Measurements from ENCODE around the gene CDH11. TPM values are rescaled to one million over a fixed set of nuclear protein-coding genes. Genes with fewer than 3 reads are reported as not detected.
A peak's percentile ranks its signal among the peaks of the same experiment; 100 is the strongest.

The CDH11 gene
- total and polyA plus RNA-seq, 4 donors: 0.72 to 5.3 (median 1.9) TPM

DNA sequence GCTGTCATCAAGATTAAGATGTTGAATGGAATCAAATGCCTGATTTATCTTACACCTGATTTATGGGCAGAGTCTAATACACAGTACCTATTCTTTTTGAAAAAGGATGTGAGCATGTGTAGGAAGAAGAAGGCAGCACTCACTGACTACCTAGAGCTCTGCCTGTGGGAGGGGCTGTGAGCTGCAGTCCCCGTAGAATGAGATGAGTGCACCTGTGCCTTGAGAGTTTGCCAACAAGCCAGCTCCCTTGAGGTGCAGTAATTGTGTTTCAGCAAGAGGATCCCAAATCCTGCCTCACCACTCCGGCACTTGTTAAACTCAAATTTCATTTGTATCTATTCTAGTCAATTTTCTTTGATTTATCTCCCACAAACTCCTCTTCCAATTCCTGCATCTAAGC lies 46.0 kb downstream of the CDH11 start (continued):
- TF ChIP-seq, protein P1, sequence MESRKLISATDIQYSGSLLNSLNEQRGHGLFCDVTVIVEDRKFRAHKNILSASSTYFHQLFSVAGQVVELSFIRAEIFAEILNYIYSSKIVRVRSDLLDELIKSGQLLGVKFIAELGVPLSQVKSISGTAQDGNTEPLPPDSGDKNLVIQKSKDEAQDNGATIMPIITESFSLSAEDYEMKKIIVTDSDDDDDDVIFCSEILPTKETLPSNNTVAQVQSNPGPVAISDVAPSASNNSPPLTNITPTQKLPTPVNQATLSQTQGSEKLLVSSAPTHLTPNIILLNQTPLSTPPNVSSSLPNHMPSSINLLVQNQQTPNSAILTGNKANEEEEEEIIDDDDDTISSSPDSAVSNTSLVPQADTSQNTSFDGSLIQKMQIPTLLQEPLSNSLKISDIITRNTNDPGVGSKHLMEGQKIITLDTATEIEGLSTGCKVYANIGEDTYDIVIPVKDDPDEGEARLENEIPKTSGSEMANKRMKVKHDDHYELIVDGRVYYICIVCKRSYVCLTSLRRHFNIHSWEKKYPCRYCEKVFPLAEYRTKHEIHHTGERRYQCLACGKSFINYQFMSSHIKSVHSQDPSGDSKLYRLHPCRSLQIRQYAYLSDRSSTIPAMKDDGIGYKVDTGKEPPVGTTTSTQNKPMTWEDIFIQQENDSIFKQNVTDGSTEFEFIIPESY (IDR thresholded peaks at IDR 0.05): no peak
- TF ChIP-seq HNF4G (IDR thresholded peaks at IDR 0.05) (no peak), GABPA (IDR thresholded peaks at IDR 0.05 in 1 of 2, conservative IDR thresholded peaks at IDR 0.05 in 1 of 2) (no peak), JUND (IDR thresholded peaks at IDR 0.05) (no peak), HNF4A (conservative IDR thresholded peaks at IDR 0.05) (no peak)

DNA sequence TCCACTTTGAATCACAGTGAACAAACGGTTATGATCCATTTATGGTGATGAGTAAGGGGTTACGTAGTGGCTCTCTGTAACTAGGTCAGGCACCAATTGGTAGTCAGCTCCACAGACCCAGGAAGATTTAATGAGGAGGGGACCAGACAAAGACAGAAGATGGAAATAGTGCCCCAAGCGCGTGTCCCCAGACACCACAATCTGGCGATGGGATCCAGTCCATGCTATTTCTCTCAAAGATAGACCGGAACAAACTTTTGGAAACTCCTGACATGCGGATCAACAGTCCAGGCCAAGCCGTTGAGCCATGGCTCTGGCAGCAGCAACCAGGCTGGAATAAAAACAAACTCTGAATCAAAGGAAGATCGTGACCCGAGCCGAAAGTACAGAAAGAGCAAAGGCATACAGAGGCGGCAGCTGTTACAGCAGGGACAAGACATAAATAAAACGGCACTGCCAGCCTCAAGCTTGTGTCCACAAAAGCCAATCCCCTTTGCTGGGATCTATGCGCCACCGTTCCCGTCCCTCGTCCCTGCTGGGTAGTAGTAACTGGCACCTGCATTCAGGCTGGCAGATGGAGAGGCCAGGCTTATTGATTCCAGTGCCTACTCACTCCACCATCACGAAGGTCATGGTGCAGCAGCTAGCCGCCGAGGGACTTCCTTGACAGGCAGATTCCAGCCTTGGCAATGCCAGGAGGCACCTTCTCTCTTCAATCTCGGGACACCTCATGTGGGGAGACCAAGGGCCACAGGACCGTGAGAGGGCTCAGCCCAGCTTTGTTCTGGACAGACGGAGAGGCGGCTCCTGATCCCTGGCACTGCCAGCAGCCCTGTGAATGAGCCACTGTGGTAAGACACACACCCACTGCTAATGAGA lies 50.2 kb downstream of the CDH11 start:
- Histone ChIP-seq H3K27ac (ENCODE audit: low read depth in 1 of 2, low read length in 2 of 2) (peak overlapping the region in 1 of 2 donors; percentile 16), H3K4me3 (ENCODE audit: low read depth in 1 of 3, low read length in 3 of 3) (no peak overlapping the region), H3K27me3 (ENCODE audit: control insufficient read depth in 4 of 4, insufficient read depth in 4 of 4, low read length in 3 of 4) (peaks cover 0 to 6% (median 2%) of the 10 kb centered on the region in 4 donors), H3K36me3 (ENCODE audit: control insufficient read depth in 4 of 4, insufficient read depth in 3 of 4, low read depth in 1 of 4, low read length in 3 of 4) (no peaks in the 10 kb centered on the region), H3K9ac (ENCODE audit: low read depth in 1 of 2, low read length in 2 of 2) (no peak overlapping the region), H3K9me3 (ENCODE audit: control insufficient read depth in 4 of 4, low read length in 3 of 4) (no peaks in the 10 kb centered on the region), H3K4me1 (ENCODE audit: control insufficient read depth in 4 of 4, insufficient read depth in 4 of 4, low read length in 3 of 4) (no peaks in the 10 kb centered on the region)
- WGBS: 82% methylated on average over 24 of the region's 24 CpGs
- DNase-seq (ENCODE audit: low spot score): no peak
- TF ChIP-seq RXRA (IDR thresholded peaks at IDR 0.05) (no peak), NR2F2 (IDR thresholded peaks at IDR 0.05) (peak; percentile 67)

DNA sequence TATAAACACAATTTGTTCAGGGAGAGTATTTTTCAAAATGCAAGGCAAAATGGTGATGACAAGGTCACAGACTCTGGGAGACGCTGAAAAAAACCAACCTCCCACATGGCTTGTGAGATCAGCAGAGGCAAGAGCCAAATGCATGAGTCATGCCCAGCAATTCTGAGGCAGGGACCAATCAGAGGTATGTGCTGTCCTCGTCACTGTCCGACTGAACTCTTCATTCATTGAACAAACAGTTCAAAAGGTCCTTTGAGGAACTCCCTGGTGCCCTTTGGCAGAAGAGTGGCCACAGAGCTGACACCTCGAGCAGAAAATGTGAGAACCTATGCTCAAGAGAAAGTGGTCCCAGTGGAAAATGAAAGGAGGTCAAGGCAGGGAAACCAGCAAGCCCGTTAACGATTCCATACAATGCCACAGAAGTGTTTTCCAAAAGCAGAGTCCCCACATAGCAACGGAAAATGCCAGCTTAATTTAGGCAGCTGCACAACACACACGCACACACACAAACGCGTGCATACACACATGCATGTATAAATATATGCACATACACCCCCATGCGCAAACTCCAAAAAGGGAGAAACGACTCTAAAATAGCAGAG lies 50.9 kb downstream of the CDH11 start:
- no peaks in the 10 kb centered on the region for H3K9me3 ChIP-seq (ENCODE audit: control insufficient read depth in 4 of 4, low read length in 3 of 4)
- no peak overlapping the region for H3K9ac ChIP-seq (ENCODE audit: low read depth in 1 of 2, low read length in 2 of 2)
- no peaks in the 10 kb centered on the region for H3K4me1 ChIP-seq (ENCODE audit: control insufficient read depth in 4 of 4, insufficient read depth in 4 of 4, low read length in 3 of 4)
- TF ChIP-seq YY1 (IDR thresholded peaks at IDR 0.05): no peak
- TF ChIP-seq, protein P2, sequence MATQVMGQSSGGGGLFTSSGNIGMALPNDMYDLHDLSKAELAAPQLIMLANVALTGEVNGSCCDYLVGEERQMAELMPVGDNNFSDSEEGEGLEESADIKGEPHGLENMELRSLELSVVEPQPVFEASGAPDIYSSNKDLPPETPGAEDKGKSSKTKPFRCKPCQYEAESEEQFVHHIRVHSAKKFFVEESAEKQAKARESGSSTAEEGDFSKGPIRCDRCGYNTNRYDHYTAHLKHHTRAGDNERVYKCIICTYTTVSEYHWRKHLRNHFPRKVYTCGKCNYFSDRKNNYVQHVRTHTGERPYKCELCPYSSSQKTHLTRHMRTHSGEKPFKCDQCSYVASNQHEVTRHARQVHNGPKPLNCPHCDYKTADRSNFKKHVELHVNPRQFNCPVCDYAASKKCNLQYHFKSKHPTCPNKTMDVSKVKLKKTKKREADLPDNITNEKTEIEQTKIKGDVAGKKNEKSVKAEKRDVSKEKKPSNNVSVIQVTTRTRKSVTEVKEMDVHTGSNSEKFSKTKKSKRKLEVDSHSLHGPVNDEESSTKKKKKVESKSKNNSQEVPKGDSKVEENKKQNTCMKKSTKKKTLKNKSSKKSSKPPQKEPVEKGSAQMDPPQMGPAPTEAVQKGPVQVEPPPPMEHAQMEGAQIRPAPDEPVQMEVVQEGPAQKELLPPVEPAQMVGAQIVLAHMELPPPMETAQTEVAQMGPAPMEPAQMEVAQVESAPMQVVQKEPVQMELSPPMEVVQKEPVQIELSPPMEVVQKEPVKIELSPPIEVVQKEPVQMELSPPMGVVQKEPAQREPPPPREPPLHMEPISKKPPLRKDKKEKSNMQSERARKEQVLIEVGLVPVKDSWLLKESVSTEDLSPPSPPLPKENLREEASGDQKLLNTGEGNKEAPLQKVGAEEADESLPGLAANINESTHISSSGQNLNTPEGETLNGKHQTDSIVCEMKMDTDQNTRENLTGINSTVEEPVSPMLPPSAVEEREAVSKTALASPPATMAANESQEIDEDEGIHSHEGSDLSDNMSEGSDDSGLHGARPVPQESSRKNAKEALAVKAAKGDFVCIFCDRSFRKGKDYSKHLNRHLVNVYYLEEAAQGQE (IDR thresholded peaks at IDR 0.05): no peak
- TF ChIP-seq HNF4A (conservative IDR thresholded peaks at IDR 0.05): peak in 1 of 2 donors; percentile 9
- TF ChIP-seq, protein P3, sequence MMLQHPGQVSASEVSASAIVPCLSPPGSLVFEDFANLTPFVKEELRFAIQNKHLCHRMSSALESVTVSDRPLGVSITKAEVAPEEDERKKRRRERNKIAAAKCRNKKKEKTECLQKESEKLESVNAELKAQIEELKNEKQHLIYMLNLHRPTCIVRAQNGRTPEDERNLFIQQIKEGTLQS (IDR thresholded peaks at IDR 0.05): no peak
- TF ChIP-seq JUND (IDR thresholded peaks at IDR 0.05): peak; percentile 77 to 79
- no peak for TF ChIP-seq RAD21 (IDR thresholded peaks at IDR 0.05)
- peak in 1 of 2 donors; percentile 45 for TF ChIP-seq RXRA (IDR thresholded peaks at IDR 0.05)
- no peak for TF ChIP-seq FOXA1 (IDR thresholded peaks at IDR 0.05)
- no peak for TF ChIP-seq TAF1 (conservative IDR thresholded peaks at IDR 0.05)
- no peak for TF ChIP-seq FOXA2 (IDR thresholded peaks at IDR 0.05)
- no peak for TF ChIP-seq GABPA (IDR thresholded peaks at IDR 0.05 in 1 of 2, conservative IDR thresholded peaks at IDR 0.05 in 1 of 2)
- TF ChIP-seq SP1 (IDR thresholded peaks at IDR 0.05): no peak
- TF ChIP-seq, protein P4, sequence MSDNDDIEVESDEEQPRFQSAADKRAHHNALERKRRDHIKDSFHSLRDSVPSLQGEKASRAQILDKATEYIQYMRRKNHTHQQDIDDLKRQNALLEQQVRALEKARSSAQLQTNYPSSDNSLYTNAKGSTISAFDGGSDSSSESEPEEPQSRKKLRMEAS (IDR thresholded peaks at IDR 0.05): no peak
- TF ChIP-seq EGR1 (IDR thresholded peaks at IDR 0.05; ENCODE audit: low read depth in 2 of 2): no peak
- TF ChIP-seq, protein P1 (IDR thresholded peaks at IDR 0.05): no peak
- peak; percentile 77 for TF ChIP-seq NR2F2 (IDR thresholded peaks at IDR 0.05)
- no peak for TF ChIP-seq HNF4G (IDR thresholded peaks at IDR 0.05)
- TF ChIP-seq, protein P5, sequence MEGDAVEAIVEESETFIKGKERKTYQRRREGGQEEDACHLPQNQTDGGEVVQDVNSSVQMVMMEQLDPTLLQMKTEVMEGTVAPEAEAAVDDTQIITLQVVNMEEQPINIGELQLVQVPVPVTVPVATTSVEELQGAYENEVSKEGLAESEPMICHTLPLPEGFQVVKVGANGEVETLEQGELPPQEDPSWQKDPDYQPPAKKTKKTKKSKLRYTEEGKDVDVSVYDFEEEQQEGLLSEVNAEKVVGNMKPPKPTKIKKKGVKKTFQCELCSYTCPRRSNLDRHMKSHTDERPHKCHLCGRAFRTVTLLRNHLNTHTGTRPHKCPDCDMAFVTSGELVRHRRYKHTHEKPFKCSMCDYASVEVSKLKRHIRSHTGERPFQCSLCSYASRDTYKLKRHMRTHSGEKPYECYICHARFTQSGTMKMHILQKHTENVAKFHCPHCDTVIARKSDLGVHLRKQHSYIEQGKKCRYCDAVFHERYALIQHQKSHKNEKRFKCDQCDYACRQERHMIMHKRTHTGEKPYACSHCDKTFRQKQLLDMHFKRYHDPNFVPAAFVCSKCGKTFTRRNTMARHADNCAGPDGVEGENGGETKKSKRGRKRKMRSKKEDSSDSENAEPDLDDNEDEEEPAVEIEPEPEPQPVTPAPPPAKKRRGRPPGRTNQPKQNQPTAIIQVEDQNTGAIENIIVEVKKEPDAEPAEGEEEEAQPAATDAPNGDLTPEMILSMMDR (IDR thresholded peaks at IDR 0.05; ENCODE audit: low read depth, low read length, missing input control): no peak
- peak overlapping the region in 1 of 2 donors; percentile 16 for H3K27ac ChIP-seq (ENCODE audit: low read depth in 1 of 2, low read length in 2 of 2)
- no peak for DNase-seq (ENCODE audit: low spot score)
- peaks cover 0 to 8% (median 2%) of the 10 kb centered on the region in 4 donors for H3K27me3 ChIP-seq (ENCODE audit: control insufficient read depth in 4 of 4, insufficient read depth in 4 of 4, low read length in 3 of 4)
- 59% methylated on average over 12 of the region's 12 CpGs for WGBS
- H3K36me3 ChIP-seq (ENCODE audit: control insufficient read depth in 4 of 4, insufficient read depth in 3 of 4, low read depth in 1 of 4, low read length in 3 of 4): no peaks in the 10 kb centered on the region
- H3K4me3 ChIP-seq (ENCODE audit: low read depth in 1 of 3, low read length in 3 of 3): no peak overlapping the region

All from liver (tissue), 9 donors.